ENCODE results near the gene SMARCC2. TPM values are rescaled to one million over a fixed set of nuclear protein-coding genes. Genes with fewer than 3 reads are reported as not detected.

SMARCC2 gene
- total RNA-seq, 1 experiment from 2014 or later: 99.7 TPM

- no peak for TF ChIP-seq CTCF (IDR thresholded peaks at IDR 0.05 in 2 of 3, conservative IDR thresholded peaks at IDR 0.05 in 1 of 3; ENCODE audit: borderline replicate concordance in 1 of 3, insufficient read depth in 1 of 3, low read depth in 2 of 3, low read length in 2 of 3)
- TF ChIP-seq, protein P1, sequence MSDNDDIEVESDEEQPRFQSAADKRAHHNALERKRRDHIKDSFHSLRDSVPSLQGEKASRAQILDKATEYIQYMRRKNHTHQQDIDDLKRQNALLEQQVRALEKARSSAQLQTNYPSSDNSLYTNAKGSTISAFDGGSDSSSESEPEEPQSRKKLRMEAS (IDR thresholded peaks at IDR 0.05): no peak
- TF ChIP-seq ZBTB33 (IDR thresholded peaks at IDR 0.05; ENCODE audit: extremely low read depth, insufficient replicate concordance, low read length): no peak
- no peak for TF ChIP-seq JUND (IDR thresholded peaks at IDR 0.05)
- no peak for TF ChIP-seq ELF1 (IDR thresholded peaks at IDR 0.05; ENCODE audit: borderline replicate concordance, low read depth)
- no peak for TF ChIP-seq ZNF274 (IDR thresholded peaks at IDR 0.05; ENCODE audit: low read depth, low read length)
- no peak for TF ChIP-seq EGR1 (IDR thresholded peaks at IDR 0.05; ENCODE audit: low read depth)
Observed at GRCh38 chr12:56145217-56145616, 44.1 kb downstream of the SMARCC2 start (continued).

DNA sequence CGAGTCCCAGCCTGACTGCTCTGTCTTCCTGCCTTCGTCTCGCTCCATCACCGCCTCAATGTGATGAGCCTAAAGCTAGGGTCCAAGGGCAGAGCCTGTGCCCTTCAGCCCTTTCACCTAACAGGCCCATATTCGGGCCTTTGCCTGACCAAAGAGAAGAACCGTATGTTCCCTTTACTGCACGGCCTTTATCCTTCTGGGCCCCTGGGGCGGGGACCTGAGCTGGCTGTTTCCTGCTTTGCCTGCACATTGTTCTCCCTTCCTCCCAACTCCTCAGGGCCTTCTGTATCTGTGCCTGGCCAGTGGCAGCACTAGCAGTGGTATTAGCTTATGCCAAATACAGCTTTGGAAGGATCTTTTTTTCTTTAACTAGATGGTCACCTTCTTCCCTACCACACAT, 45.4 kb downstream of the SMARCC2 start:
- peaks cover 30 to 42% of the 10 kb centered on the region in 2 experiments for H3K36me3 ChIP-seq (ENCODE audit: control insufficient read depth in 1 of 2, insufficient read depth in 2 of 2, low read length in 2 of 2)
- ChIA-PET CTCF (no interaction called here), RAD21 (ENCODE audit: low non-redundant PET in 1 of 2, low total read pairs in 2 of 2, uncharacterized antibody in 2 of 2, unreplicated experiment in 2 of 2) (no interaction called here), POLR2A (interaction anchor here (3.8 kb wide), 1 partner anchor 16 kb away, joined by 14 read pairs; the partner anchor contains the start of gene ESYT1)
- no peaks in the 10 kb centered on the region for H3K79me2 ChIP-seq (ENCODE audit: insufficient read depth, low read length)
- H4K20me1 ChIP-seq (ENCODE audit: insufficient read depth): no peaks in the 10 kb centered on the region
- H3K4me3 ChIP-seq (replicated peaks in 1 of 2; ENCODE audit: low read depth in 1 of 2, low read length in 2 of 2): no peak overlapping the region
- no peak overlapping the region for H3K4me2 ChIP-seq (ENCODE audit: low read length)
- no TSS peak for BruUV-seq (replicated peaks)
- no peaks in the 10 kb centered on the region for H3K27me3 ChIP-seq (ENCODE audit: insufficient read depth, low read length)
- no peak overlapping the region for H3K9ac ChIP-seq (ENCODE audit: low read length)
- no peaks in the 10 kb centered on the region for H3K9me3 ChIP-seq (ENCODE audit: control insufficient read depth in 1 of 2, insufficient read depth in 1 of 2, low read depth in 1 of 2, low read length in 2 of 2)
- H3K9me2 ChIP-seq (ENCODE audit: insufficient read depth): no peaks in the 10 kb centered on the region
- H3K27ac ChIP-seq (ENCODE audit: low read depth, low read length): no peak overlapping the region
- DNase-seq (ENCODE audit: low read depth, low spot score) (no peak), ATAC-seq (no peak)
- peaks cover 0 to 5% of the 10 kb centered on the region in 2 experiments; a peak in 2 of 4 replicates for H3K4me1 ChIP-seq (ENCODE audit: control insufficient read depth in 1 of 2, insufficient read depth in 2 of 2, low read length in 2 of 2)
- no peak overlapping the region for H2AFZ ChIP-seq (ENCODE audit: low read depth, low read length, poor library complexity, severe bottlenecking)
- intact Hi-C loops (cut with micrococcal nuclease): no loop called here
- no peak for TF ChIP-seq EZH2 (IDR thresholded peaks at IDR 0.05)
- no peak for TF ChIP-seq TCF7L2 (IDR thresholded peaks at IDR 0.05; ENCODE audit: borderline replicate concordance, extremely low read depth, insufficient read depth, insufficient read length)
- TF ChIP-seq ZFX (IDR thresholded peaks at IDR 0.05): no peak
- no peak for TF ChIP-seq EGR1 (IDR thresholded peaks at IDR 0.05; ENCODE audit: low read depth)
- no peak for TF ChIP-seq ZBTB33 (IDR thresholded peaks at IDR 0.05; ENCODE audit: extremely low read depth, insufficient replicate concordance, low read length)
- TF ChIP-seq SP1 (IDR thresholded peaks at IDR 0.05; ENCODE audit: low read depth): no peak
- TF ChIP-seq, protein P2, sequence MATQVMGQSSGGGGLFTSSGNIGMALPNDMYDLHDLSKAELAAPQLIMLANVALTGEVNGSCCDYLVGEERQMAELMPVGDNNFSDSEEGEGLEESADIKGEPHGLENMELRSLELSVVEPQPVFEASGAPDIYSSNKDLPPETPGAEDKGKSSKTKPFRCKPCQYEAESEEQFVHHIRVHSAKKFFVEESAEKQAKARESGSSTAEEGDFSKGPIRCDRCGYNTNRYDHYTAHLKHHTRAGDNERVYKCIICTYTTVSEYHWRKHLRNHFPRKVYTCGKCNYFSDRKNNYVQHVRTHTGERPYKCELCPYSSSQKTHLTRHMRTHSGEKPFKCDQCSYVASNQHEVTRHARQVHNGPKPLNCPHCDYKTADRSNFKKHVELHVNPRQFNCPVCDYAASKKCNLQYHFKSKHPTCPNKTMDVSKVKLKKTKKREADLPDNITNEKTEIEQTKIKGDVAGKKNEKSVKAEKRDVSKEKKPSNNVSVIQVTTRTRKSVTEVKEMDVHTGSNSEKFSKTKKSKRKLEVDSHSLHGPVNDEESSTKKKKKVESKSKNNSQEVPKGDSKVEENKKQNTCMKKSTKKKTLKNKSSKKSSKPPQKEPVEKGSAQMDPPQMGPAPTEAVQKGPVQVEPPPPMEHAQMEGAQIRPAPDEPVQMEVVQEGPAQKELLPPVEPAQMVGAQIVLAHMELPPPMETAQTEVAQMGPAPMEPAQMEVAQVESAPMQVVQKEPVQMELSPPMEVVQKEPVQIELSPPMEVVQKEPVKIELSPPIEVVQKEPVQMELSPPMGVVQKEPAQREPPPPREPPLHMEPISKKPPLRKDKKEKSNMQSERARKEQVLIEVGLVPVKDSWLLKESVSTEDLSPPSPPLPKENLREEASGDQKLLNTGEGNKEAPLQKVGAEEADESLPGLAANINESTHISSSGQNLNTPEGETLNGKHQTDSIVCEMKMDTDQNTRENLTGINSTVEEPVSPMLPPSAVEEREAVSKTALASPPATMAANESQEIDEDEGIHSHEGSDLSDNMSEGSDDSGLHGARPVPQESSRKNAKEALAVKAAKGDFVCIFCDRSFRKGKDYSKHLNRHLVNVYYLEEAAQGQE (IDR thresholded peaks at IDR 0.05; ENCODE audit: low read depth): no peak
- TF ChIP-seq, protein P3, sequence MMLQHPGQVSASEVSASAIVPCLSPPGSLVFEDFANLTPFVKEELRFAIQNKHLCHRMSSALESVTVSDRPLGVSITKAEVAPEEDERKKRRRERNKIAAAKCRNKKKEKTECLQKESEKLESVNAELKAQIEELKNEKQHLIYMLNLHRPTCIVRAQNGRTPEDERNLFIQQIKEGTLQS (IDR thresholded peaks at IDR 0.05): no peak
- TF ChIP-seq FOSL1 (IDR thresholded peaks at IDR 0.05; ENCODE audit: low read depth): no peak
- TF ChIP-seq EZH2phosphoT487 (IDR thresholded peaks at IDR 0.05; ENCODE audit: borderline replicate concordance): no peak
